Fibroblast of peridontal ligament (primary cell): Measurements from ENCODE around the gene WDR75.
"Not testable (repeated sequence)": the region's sequence is repeated elsewhere in the genome, so short reads cannot be mapped to it uniquely, and the experiment has no call there.

Experiments used
- DNase-seq: peaks from one replicate; pipeline ENCODE4 v3.0.0-alpha.2; 2010; ENCODE audit errors: extremely low read depth

Gene WDR75

DNA sequence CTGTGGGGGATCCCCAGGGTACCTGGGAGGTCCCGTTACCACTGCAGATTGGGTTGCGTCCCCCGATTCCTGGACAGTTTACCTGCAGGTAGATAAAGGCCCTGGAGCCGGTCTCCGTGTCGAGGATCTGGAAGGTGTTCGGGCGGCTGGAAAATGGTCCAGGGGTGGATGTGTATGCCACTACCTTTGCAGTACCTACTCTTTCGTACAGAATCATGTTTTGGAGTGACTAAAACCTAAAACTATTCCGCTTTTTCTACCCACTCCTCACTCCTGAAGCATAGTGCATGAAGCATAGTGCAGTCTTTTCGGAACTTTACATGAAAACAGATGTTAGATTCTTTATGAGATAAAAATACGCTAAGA is 418 bp downstream of the WDR75 start:
- peak; percentile 8 for DNase-seq

DNA sequence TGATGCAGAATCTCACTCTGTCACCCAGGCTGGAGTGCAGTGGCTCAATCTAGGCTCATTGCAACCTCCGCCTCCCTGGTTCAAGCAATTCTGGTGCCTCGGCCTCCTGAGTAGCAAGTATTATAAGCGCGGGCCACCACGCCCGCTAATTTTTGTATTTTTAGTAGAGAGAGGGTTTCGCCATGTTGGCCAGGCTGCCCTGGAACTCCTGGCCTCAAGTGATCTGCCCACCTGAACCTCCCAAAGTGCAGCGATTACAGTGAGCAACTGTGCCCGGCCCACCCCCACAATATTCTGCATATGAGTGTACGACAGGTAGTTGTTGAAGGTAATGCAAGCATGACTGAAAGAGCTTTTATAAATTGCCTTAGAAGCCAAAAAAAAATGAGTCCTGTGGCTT is 1.2 kb downstream of the WDR75 start:
- no peak for DNase-seq

DNA sequence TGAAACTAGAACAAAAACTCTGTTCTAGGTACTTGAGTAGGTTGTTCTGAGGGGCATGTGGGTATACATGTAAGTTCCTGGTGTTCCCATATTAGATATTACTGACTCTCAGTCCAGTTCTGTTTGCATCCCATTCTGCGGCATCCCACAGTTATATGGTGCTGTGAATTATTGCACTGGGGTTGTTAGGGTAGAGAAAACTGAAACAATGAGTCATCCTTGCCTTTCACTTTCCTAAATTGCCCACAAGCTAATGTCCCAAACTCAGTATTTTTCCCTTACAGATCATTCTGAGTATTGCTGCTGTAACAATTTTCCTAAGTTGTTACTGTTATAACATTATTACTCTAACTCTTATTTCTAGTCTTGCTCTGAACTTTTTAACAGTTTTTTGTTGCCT is 3.0 kb downstream of the WDR75 start:
- DNase-seq: peak; percentile 52

DNA sequence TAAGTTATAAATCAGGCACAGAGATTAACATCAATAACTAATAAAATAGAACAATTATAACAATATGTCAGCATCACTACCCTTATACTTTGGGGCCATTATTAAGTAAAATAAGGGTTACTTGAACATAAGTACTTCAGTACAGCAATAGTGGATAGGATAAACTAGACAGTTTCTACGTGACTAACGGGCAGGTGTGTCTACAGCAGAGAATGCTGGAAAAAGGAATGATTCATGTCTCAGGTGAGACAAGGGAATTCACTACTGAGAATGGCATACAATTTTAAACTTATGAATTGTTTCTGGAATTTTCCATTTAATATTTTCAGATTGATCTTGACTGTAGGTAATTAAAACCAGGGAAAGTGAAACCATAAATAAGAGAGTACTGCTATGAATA is 5.5 kb downstream of the WDR75 start:
- no peak for DNase-seq

DNA sequence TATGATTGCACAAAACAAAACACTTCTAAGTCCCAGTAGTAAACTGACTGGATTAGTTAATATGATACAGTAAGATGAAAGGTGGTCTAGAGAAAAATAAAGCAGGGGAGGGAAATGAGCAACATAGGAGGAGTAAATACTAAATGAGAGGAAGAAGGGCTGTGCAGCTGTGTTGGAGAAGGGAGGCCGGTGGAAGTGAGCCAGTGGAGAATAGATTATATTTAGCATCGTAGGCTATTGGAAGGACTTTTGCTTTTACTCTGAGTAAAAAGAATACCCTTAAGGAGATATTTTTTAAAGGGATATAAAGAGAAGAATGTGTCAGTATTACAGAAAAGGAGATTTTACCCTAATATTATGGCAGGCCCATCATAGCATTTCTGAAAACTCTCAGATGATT is 12.7 kb downstream of the WDR75 start:
- DNase-seq: no peak

DNA sequence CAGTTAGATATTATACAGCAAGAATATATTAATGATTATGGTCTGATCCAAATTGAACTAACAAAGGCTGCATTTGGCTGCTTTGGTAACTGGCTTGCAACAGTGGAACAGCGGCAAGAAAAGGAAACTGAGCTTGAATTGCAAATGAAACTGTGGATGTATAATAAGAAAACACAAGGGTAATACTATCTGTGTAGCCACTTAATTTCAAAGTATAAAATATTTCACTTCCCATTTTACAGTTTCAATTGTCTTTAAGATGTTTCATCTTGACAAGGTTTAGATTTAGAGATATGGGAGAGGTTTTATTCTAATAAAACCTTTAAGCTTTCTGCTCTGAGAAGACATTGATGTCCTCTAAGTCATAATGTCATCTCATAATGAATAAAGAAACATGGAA is 23.8 kb downstream of the WDR75 start:
- DNase-seq: no peak

DNA sequence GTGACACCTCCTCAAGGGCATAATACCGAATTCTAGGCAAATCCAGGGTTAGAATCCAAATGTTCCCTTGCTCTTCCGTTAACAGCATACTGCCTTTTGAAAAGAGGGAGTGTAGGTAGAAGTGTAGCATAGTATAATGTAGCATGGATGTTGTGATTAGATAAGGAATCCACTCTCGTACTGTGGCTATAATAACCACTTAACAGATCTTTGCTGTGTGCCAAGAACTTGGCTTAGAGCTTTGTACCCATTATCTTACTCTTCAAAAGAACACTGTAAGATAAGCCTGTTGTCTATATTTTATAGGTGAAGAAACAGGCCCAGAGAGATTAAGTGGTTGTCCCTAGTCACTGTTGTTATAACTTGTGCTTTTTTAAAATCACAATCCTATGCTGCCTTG is 24.2 kb downstream of the WDR75 start:
- no peak for DNase-seq

DNA sequence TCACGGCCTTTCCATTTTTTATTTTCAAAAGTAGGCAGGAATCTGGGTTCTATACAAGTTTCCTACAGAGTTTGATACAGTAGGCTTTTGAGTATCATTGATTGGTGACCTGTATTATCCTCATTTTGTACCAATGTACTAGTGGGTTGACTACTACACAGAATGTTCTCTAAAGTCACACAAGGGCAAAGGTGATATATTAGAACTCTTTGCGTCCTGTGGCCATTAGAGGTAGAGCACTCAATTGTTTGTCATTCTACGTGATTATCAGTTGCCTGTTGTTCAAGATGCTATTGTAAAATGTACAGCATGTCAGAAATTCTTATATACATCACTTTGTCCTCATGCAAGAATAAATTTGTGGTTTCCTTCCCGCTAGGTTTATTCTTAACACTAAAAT is 24.8 kb downstream of the WDR75 start:
- DNase-seq: no peak

DNA sequence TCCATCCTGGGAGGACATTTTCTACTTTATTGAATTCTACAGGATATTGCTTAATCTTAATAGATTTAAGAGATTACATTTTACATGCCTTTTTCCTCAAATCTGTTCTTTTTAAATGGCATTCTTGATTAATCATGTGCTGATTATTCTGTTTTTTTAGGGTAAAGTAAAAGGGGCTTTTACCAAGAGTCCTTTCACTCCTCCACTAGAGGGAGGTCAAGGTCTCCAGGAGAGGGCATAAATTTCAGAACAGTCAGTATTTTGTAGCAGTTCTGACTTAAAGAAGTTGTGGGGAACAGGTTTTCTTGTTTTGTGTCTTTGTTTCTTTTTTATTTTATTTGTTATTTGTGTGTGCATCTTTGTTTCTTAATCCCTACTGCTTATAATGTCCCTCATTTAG is 25.4 kb downstream of the WDR75 start:
- DNase-seq: peak; percentile 78

DNA sequence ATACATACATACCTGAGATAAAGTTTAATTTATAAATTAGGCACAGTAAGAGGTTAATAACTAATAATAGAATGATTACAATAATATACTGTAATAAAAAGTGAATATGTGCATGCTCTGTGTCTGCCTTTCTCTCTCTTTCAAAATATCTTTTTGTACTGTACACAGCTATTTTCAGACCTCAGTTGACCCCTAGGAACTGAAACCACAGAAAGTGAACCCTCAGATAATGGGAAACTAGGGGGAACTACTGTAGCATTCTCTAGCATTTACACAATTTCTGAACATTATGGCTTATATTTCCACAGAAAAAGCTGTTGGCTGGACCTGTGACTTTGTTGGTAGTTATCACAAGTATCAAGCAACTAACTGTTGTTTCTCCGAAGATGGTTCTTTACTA is 25.9 kb downstream of the WDR75 start:
- no peak for DNase-seq

DNA sequence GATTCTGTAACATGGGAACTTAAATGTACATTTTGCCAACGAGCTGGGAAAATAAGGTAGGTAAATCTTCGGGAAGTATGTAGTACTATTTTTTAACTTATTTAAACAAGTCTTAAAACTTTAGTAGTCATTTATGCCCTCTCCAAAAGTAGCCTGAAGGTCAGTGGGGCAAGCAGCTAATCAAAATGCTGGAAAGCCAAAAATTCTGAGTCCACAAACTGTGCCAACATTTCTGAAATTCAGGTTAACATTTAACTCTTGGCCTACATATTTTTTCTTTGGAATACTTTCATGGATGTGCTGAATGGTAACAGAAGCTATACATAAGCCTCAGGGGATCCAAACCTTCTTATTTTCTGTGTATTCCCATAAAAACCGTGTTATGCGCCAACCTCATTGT is 26.3 kb downstream of the WDR75 start:
- no peak for DNase-seq

DNA sequence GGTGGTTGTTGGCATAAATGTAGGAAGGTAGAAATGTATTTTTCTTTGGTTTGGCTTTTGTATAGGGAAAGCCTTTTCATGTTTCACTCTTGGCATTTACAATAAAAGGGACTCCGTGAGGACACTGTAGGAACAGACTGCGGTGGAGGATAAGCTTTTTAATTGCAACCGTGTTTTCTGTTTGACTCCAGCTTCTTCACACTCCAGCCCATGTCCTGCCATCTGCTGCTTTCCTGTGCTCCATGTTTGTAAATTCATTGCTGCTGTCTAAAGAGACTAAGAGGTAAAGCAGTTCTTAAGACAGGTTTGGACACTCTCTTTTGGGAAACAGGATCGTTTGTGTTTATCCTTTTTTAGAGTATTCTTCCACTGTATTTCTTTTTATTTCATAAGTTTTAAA is 33.3 kb downstream of the WDR75 start:
- DNase-seq: no peak

DNA sequence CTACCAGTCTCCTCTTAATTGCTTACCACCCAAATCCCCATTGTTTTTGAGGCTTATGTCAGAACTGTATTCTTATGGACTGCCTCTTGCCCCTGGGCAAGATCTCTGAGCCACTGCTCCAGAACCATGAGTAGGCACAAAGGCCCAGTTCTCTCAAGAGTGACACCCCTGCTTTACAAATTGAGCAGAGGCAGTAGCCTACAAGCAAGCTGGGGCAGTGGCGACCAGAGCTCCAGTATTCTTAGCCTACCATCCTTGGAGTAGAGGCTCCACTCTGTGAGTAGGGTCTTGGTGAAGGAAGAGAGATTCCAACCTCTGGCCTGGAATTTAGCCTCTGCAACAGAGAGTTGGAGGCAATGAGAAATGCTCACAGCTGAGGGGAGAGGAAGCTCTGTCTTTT is 36.5 kb downstream of the WDR75 start:
- DNase-seq: no peak

DNA sequence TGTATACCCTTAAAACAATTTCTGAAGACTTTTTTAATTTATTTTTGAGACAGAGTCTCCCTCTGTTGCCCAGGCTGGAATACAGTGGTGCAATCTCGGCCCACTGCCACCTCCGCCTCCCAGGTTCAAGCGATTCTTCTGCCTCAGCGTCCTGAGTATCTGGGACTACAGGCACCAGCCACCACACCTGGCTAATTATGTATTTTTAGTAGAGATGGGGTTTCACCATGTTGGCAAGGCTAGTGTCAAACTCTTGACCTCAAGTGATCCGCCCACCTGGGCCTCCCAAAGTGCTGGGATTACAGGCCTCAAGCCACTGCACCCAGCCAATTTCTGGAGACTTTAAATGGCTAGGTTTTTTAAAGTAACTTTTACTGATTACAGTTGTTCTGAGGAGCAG is 37.0 kb downstream of the WDR75 start:
- not testable (repeated sequence) for DNase-seq

DNA sequence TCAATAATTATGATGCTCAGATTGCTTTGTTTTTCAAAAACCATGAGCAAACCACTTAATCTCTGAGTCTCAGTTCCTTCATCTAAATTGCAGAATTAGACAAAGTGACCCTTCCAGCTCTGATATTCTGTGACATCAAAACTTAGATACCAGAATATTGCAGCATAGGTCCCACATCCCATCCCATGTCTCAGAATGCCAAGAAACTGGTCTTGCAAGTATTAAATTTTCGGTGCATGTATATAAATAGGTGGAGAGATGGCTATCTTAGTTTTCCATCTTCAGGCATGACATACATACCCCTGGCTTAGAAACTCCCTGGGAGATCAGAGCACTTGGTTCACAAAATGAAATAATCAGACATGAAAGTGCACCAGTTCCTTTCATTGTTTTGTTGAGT is 39.8 kb downstream of the WDR75 start:
- no peak for DNase-seq

DNA sequence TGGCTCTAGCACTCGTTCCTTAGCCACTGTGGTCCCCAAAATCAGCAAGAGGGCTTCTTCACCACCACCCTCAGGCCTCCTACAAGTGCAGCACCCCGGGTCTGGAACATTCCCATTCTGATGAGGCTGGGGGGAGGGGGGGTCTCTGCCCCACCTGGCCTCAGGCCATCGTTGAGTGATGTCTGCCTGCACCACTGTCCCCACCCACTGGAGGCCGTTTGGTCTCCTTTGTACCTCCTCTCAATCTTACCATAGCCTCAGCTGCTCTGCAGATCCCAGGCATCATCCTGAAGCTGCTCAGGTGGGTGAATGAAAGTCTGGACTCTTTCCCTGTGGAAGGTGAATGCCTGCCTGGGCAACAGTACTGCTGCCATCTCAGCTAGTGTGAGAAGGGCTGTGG is 42.3 kb downstream of the WDR75 start:
- DNase-seq: no peak

DNA sequence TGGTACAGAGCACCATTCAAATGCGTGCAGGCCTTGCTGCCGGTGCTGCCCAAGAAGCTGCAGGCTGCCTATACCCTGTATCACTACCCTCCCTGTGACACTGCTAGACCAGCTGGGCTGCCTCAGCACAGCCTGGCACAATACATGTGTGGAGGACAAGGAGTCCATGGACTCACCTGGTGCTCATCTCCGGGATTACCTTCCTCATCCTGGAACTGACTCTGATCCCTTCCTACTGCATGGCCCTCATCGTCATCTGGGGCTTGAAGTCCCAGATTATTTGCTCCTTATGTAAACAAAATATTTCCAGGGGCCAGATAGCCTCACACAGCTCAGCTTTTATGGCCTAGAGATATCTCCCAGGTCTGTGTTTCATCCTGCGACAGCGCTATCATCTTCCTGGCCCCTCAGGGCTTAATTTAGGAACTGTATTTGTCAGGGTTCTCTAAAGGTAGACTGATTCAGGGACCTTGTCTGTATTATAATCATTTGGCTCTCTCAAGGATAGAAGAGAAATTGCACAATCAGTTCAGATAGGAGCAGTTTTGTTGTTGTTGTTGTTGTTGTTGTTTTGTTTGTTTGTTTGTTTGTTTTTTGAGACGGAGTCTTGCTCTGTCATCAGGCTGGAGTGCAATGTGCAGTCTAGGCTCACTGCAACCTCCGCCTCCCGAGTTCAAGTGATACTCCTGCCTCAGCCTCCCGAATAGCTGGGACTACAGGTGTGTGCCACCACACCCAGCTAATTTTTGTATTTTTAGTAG is 42.9 kb downstream of the WDR75 start:
- no peak for DNase-seq

DNA sequence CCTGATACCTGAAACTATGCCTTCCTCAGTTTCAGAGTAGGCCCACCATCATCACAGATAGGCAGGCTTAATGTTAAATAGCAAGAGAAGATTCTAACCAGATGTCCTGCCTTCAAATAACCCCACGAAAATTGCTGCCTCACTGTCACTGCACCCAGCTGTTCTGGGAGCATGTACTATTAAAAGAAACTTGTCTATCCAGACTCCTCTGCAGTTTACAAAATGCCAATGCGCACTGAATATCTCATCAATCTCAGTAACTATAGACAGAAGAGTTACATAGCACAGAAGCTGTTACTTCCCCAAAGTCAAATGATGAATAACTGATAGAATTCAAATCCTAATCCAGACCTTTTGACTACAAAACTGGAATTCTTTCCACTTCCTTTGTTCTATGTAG is 43.9 kb downstream of the WDR75 start:
- no peak for DNase-seq

DNA sequence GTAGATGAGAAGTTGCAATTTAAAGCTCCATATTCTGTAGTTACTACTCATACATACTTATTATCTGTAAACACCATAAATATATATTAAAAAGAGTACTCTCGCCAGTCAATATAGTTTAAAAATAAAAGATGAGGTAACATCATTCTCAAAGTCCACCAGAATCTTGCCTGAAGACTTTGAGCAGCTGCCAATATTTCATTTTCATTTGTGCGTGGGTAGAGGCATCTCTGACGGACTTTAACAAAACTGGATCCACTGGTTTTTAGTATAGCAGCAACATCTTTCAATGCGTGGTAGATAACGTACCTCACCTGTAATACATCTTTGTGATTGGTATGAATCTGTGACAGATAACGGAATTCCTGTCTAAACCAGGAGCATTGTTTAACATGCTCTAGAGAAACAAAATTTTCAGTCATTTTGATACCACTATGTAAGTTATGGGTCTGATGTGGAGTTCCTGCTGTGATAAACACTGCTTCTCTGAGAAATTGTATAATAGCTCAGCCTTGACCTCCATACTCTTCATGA is 45.0 kb downstream of the WDR75 start:
- DNase-seq: no peak

DNA sequence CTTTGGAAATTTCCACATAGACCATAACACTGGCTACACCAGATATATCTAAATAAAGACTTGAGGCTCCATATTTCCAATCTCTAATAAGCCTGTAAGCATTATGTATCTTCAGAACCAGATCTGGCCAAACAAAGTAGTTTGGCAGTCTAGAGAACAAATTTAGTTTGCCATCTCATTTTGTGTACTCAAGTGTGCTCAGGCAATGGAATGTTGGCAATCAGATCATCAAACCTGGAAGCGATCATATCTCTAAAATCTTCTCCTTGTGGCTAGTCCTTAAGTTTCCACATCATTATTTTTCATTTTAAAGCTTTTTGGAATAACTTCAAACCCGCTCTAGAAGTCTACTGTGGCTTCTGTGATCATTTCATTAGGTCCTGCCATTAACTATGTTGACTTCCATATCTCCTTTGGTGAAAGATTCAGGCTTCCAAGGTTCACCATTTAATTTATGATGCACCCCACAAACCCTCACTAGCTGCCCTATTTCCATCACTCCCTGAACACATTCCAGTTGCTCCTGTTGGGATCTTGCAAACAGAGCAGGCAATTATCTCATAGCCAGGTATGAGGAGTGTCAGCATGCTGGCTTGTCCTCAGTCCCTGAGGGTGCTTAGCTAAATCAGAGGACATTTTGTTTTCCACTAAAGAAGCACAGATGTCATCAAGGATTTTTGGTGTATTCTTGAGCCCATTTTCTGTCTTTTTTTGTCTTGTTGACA is 46.2 kb downstream of the WDR75 start:
- no peak for DNase-seq

DNA sequence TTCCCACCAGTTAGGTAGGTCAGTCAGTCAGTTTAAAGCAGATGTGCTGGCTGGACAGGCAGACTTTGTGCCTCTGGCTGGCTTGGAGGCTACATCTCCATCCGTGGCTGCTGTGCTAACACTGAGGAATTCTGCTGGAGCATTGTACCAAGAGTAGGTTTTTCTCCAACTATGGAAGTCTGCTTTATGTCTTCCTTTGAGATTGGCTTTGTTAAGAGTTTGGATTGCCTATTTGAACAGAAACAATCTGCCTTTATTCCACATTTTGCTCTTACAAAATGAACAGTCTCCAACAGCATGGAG is 46.7 kb downstream of the WDR75 start:
- DNase-seq: no peak

DNA sequence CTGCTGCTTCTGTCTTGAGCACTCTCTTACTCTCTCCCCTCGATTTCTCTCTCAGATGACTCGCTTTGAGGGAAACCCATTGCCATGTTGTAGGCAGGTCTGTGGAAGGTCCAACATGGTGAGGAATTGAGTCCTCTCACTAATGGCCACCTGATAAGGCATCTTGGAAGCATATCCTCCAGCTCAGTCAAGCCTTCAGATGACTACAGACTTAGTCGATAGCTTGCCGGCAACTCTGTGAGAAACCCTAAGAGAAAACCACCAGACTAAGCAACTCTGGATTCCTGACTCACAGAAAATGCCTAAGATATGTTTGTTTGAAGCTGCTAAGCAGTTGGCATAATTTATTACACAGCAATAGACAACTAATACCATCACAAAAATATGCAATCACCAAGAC is 51.2 kb downstream of the WDR75 start:
- DNase-seq: peak; percentile 23

DNA sequence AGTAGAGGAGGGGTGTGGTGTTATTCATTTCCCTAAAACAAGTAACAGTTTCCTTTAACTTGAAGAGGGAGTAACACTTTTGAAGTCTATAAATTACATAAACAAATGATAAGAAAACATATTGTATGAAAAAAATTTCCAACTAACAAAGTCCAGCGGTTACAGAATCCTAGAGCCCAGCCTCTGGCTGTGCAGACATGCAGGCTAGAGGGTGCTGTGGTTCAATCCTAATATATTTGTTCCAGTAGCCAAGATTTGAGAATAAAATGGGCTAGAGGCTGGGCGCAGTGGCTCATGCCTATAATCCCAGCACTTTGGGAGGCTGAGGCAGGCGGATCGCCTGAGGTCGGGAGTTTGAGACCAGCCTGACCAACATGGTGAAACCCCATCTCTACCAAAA is 56.9 kb downstream of the WDR75 start:
- peak; percentile 25 for DNase-seq

DNA sequence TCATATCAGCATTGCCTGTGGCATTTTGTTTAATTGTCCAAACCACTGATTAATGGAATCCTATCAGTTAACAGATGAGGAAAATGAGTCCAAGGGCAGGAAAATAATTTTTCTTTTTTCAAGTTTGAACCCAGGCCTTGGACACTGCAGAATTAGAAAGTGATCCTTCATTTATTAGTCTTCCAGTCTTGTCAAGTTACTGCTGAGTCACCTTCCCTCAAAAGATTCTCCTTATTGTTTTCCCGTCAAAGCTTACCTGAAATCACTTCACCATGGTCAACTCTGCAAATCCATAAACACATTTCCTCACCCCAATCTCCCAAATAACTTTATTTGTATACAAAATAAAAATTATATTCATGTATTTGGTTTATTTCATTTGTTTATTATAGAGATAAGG is 57.9 kb downstream of the WDR75 start:
- DNase-seq: no peak
